WTC11 (cell line): ENCODE data around the gene EPX. TPM values are rescaled to one million over a fixed set of nuclear protein-coding genes. Genes with fewer than 3 reads are reported as not detected.

Experiments
- ATAC-seq: fragments of 200-7000 bp; cut with Tn5 transposase; 2 replicates; pipeline ENCODE4 v1.10.0; 2021; ENCODE audit warnings: mild to moderate bottlenecking, moderate library complexity
- CTCF ChIA-PET: fragments of 300-600 bp; sonication (Branson Sonifier 250); formaldehyde crosslinking; loops from one replicate; lab custom pipeline; 2021; ENCODE audit warnings: antibody characterized with exemption; lab: Charles Lee
- POLR2A ChIA-PET: fragments of 350-600 bp; sonication (Branson Sonifier 250); formaldehyde crosslinking; loops from one replicate; lab custom pipeline; 2021; ENCODE audit warnings: antibody characterized with exemption; lab: Charles Lee
- DNase-seq: peaks from one replicate; pipeline ENCODE4 v3.0.0; 2021; ENCODE audit warnings: low spot score
- H3K27ac Mint-ChIP-seq: 2 replicates; pipeline ENCODE4 v1.8.0; 2021; ENCODE audit warnings: mixed read lengths
- H3K27me3 Mint-ChIP-seq: 2 replicates; pipeline ENCODE4 v1.8.0; 2021; ENCODE audit warnings: low read depth, mild to moderate bottlenecking, moderate library complexity, mixed read lengths
- H3K36me3 Mint-ChIP-seq: 2 replicates; pipeline ENCODE4 v1.8.0; 2021; ENCODE audit warnings: mixed read lengths
- H3K4me1 Mint-ChIP-seq: 2 replicates; pipeline ENCODE4 v1.8.0; 2022; ENCODE audit warnings: mixed read lengths
- H3K4me3 Mint-ChIP-seq: 2 replicates; pipeline ENCODE4 v1.8.0; 2021; ENCODE audit warnings: mild to moderate bottlenecking, moderate library complexity, mixed read lengths
- H3K9me3 Mint-ChIP-seq: 2 replicates; pipeline ENCODE4 v1.8.0; 2021; ENCODE audit warnings: mixed read lengths
- ATF1 ChIP-seq: sonication (generic); formaldehyde crosslinking; IDR thresholded peaks from 2 replicates; pipeline ENCODE4 v1.8.1; 2023; ENCODE audit warnings: mild to moderate bottlenecking, moderate library complexity, missing genetic modification reagents
- E2F4 ChIP-seq: sonication (generic); formaldehyde crosslinking; IDR thresholded peaks from 2 replicates; pipeline ENCODE4 v1.8.1; 2022; ENCODE audit warnings: low read depth, mild to moderate bottlenecking, moderate library complexity, missing genetic modification reagents, borderline replicate concordance
- ELF4 ChIP-seq: sonication (generic); formaldehyde crosslinking; IDR thresholded peaks from 2 replicates; pipeline ENCODE4 v1.8.1; 2022; ENCODE audit warnings: low read depth, mild to moderate bottlenecking, moderate library complexity, missing genetic modification reagents
- IRF2 ChIP-seq: sonication (generic); formaldehyde crosslinking; IDR thresholded peaks from 2 replicates; pipeline ENCODE4 v1.8.0; 2022; ENCODE audit warnings: low read depth, missing genetic modification reagents, borderline replicate concordance
- JAZF1 ChIP-seq: fragments of 250-450 bp; sonication (Bioruptor Pico); IDR thresholded peaks from 2 replicates; pipeline ENCODE4 v1.9.0; 2021; ENCODE audit warnings: moderate library complexity, mild to moderate bottlenecking, inconsistent platforms
- JUN ChIP-seq: sonication (generic); formaldehyde crosslinking; IDR thresholded peaks from 2 replicates; pipeline ENCODE4 v1.8.0; 2023; ENCODE audit warnings: mild to moderate bottlenecking, missing genetic modification reagents
- NFATC4 ChIP-seq: fragments of 250-450 bp; sonication (Bioruptor Pico); IDR thresholded peaks from 2 replicates; pipeline ENCODE4 v1.9.0; 2021; ENCODE audit warnings: mild to moderate bottlenecking
- NR1H2 ChIP-seq: sonication (generic); formaldehyde crosslinking; IDR thresholded peaks from 2 replicates; pipeline ENCODE4 v1.9.0; 2021; ENCODE audit warnings: mild to moderate bottlenecking, moderate library complexity, missing genetic modification reagents
- NR3C1 ChIP-seq: sonication (generic); formaldehyde crosslinking; conservative IDR thresholded peaks from 2 replicates; pipeline ENCODE4 v1.8.1; 2023; ENCODE audit warnings: low read depth, mild to moderate bottlenecking, missing genetic modification reagents
- PRRX2 ChIP-seq: fragments of 250-450 bp; sonication (Bioruptor Pico); IDR thresholded peaks from 2 replicates; pipeline ENCODE4 v1.8.0; 2021; ENCODE audit warnings: mild to moderate bottlenecking
- SOX15 ChIP-seq: fragments of 250-450 bp; sonication (Bioruptor Pico); IDR thresholded peaks from 2 replicates; pipeline ENCODE4 v1.9.0; 2021; ENCODE audit warnings: mild to moderate bottlenecking
- STAT6 ChIP-seq: sonication (generic); formaldehyde crosslinking; conservative IDR thresholded peaks from 2 replicates; pipeline ENCODE4 v1.8.1; 2023; ENCODE audit warnings: mild to moderate bottlenecking, low read depth, missing genetic modification reagents, moderate library complexity
- TEAD4 ChIP-seq: sonication (generic); formaldehyde crosslinking; IDR thresholded peaks from 2 replicates; pipeline ENCODE4 v1.8.0; 2022; ENCODE audit warnings: mild to moderate bottlenecking, missing genetic modification reagents
- ZBTB21 ChIP-seq: sonication (generic); formaldehyde crosslinking; IDR thresholded peaks from 2 replicates; pipeline ENCODE4 v1.8.1; 2023; ENCODE audit warnings: mild to moderate bottlenecking, missing genetic modification reagents, borderline replicate concordance
- ZBTB43 ChIP-seq: sonication (generic); formaldehyde crosslinking; IDR thresholded peaks from 2 replicates; pipeline ENCODE4 v1.8.1; 2023; ENCODE audit warnings: mild to moderate bottlenecking, missing genetic modification reagents
- ZNF219 ChIP-seq: sonication (generic); formaldehyde crosslinking; IDR thresholded peaks from 2 replicates; pipeline ENCODE4 v1.8.0; 2023; ENCODE audit warnings: missing genetic modification reagents, mild to moderate bottlenecking, borderline replicate concordance
- ZNF317 ChIP-seq: sonication (generic); formaldehyde crosslinking; IDR thresholded peaks from 2 replicates; pipeline ENCODE4 v1.8.1; 2023; ENCODE audit warnings: low read depth, mild to moderate bottlenecking, moderate library complexity, missing genetic modification reagents, borderline replicate concordance
- ZNF425 ChIP-seq: fragments of 250-450 bp; sonication (Bioruptor Pico); conservative IDR thresholded peaks from 2 replicates; pipeline ENCODE4 v1.9.0; 2021; ENCODE audit warnings: mild to moderate bottlenecking
- ZSCAN18 ChIP-seq: fragments of 250-450 bp; sonication (Bioruptor Pico); IDR thresholded peaks from 2 replicates; pipeline ENCODE4 v2.1.2; 2022; ENCODE audit warnings: mild to moderate bottlenecking, moderate library complexity
- total RNA-seq: library from RNA; stranded (reverse); gene quantifications from 3 replicates; pipeline ENCODE4 v1.2.3, GENCODE V29; 2021

The EPX gene
- total RNA-seq, 1 experiment from 2014 or later = not detected

GRCh38 chr17:58150394-58150793 lies 42.1 kb upstream of the EPX start:
- Mint-ChIP-seq H3K4me3 (no peak overlapping the region), H3K27ac (no peak overlapping the region), H3K27me3 (peaks cover 66% of the 10 kb centered on the region), H3K36me3 (no peaks in the 10 kb centered on the region), H3K9me3 (peaks cover 9% of the 10 kb centered on the region), H3K4me1 (no peaks in the 10 kb centered on the region)
- CTCF ChIA-PET = interaction anchor here (0.6 kb wide), 1 partner anchor 478 kb away, joined by 3 read pairs; no protein-coding TSS in a partner anchor
- ATAC-seq (no peak), DNase-seq (no peak)
- no peak for TF ChIP-seq ZNF317
- TF ChIP-seq ZNF219 (CRISPR knock-in tag) = no peak
- TF ChIP-seq TEAD4 = no peak
- TF ChIP-seq NR3C1 (CRISPR knock-in tag) = no peak
- no peak for TF ChIP-seq PRRX2 (CRISPR knock-in tag)
- TF ChIP-seq E2F4 (CRISPR knock-in tag) = no peak
- no peak for TF ChIP-seq STAT6
- TF ChIP-seq NR1H2 (CRISPR knock-in tag) = no peak
- no peak for TF ChIP-seq NFATC4
- no peak for TF ChIP-seq JAZF1 (CRISPR knock-in tag)
- TF ChIP-seq JUN = no peak
- no peak for TF ChIP-seq ELF4 (CRISPR knock-in tag)
- POLR2A ChIA-PET = no interaction called here

- POLR2A ChIA-PET = no interaction called here
- ATAC-seq = no peak
- no peak for TF ChIP-seq ZBTB21
- TF ChIP-seq ZSCAN18 = no peak
- no peak for TF ChIP-seq IRF2 (CRISPR knock-in tag)
- TF ChIP-seq ZNF425 (CRISPR knock-in tag) = no peak
- TF ChIP-seq ZBTB43 (CRISPR knock-in tag) = no peak
- no peak for TF ChIP-seq ATF1 (CRISPR knock-in tag)
- no peak for TF ChIP-seq STAT6
- no peak for TF ChIP-seq SOX15 (CRISPR knock-in tag)
- TF ChIP-seq, all 79 proteins: peak for 0
- Mint-ChIP-seq H3K4me1 (peaks cover 6% of the 10 kb centered on the region; the same call in 1 of the 2 replicates), H3K27ac (no peak overlapping the region), H3K4me3 (no peak overlapping the region), H3K27me3 (peaks cover 76% of the 10 kb centered on the region), H3K36me3 (no peaks in the 10 kb centered on the region), H3K9me3 (no peaks in the 10 kb centered on the region)
- CTCF ChIA-PET = no interaction called here
- DNase-seq = no peak
Measured at GRCh38 chr17:58153046-58153445, 39.5 kb upstream of the EPX start.
